Ovary (tissue), 9 donors: ENCODE results near the gene SSR1. TPM values are rescaled to one million over a fixed set of nuclear protein-coding genes. Genes with fewer than 3 reads are reported as not detected.
"Not testable (repeated sequence)": the region's sequence is repeated elsewhere in the genome, so short reads cannot be mapped to it uniquely, and the experiment has no call there.

Experiments
- DNase-seq, 5 donors: peaks; one replicate each; pipeline ENCODE4 v3.0.0-alpha.2; 2019 to 2020
- H3K27ac ChIP-seq, 2 donors: fragments of 200-600 bp; one replicate each; pipeline versions ENCODE4 v1.5.1 to v1.8.0; 2019 to 2022
- H3K27me3 ChIP-seq: fragments of 200-600 bp; one replicate; pipeline ENCODE4 v1.8.0; 2022
- H3K36me3 ChIP-seq: fragments of 200-600 bp; sonication (generic); one replicate; pipeline ENCODE4 v1.5.1; 2019
- H3K4me1 ChIP-seq: one replicate; pipeline ENCODE4 v1.8.1; 2013; ENCODE audit warnings: mild to moderate bottlenecking, moderate library complexity; ENCODE audit not compliant: insufficient read depth
- H3K4me3 ChIP-seq: fragments of 200-600 bp; sonication (generic); one replicate; pipeline ENCODE4 v1.5.1; 2017
- H3K9me3 ChIP-seq, 2 donors: fragments of 200-600 bp in 1 of 2; sonication (generic) in 1 of 2; one replicate each; pipeline versions ENCODE4 v1.5.1 to v1.8.1; 2013 to 2019; ENCODE audit warnings: mild to moderate bottlenecking in 1 of 2, moderate library complexity in 1 of 2
- CTCF ChIP-seq, 3 donors: fragments of 450-650 bp in 2 of 3; fragments of 200-600 bp in 1 of 3; IDR thresholded peaks; one replicate each; pipeline versions ENCODE4 v1.5.1 to v1.8.0; 2016 to 2022; ENCODE audit warnings: antibody characterized with exemption in 3 of 3, mild to moderate bottlenecking in 1 of 3
- EP300 ChIP-seq: sonication (generic); formaldehyde crosslinking; IDR thresholded peaks from one replicate; pipeline ENCODE4 v1.6.1; 2017; ENCODE audit warnings: antibody characterized with exemption
- POLR2A ChIP-seq: fragments of 450-650 bp; IDR thresholded peaks from one replicate; pipeline ENCODE4 v1.6.1; 2017; ENCODE audit warnings: antibody characterized with exemption, mild to moderate bottlenecking, moderate library complexity
- WGBS, 3 donors: extraction: QIAGEN DNeasy Blood & Tissue Kit in 1 of 3; methylation state at CpG; one replicate each; pipeline versions ENCODE4 v1.1.5 to v1.1.7; 2013 to 2017; 5-methylcytosine and 5-hydroxymethylcytosine counted together
- intact Hi-C, 4 donors: fragments of 100-400 bp; cut with DNase I; formaldehyde crosslinking; loops; one replicate each; pipeline versions ENCODE4 v1.11.0 to v1.15.1; 2022 to 2023
- polyA plus RNA-seq, 2 donors: library from polyadenylated mRNA; stranded (reverse); fragments of 200-250 nt in 1 of 2; fragments of 350-450 nt in 1 of 2; fragmentation: Illumina TruSeq in 1 of 2; extraction: RNeasy Lipid Tissue Mini Kit (QIAGEN cat#74804) in 1 of 2; gene quantifications; one replicate each; pipeline ENCODE4 v1.2.3, GENCODE V29; 2013 to 2014
- total RNA-seq, 7 donors: library from RNA; depleted of rRNA in 2 of 7; stranded (reverse); fragments of >200 nt in 2 of 7; fragmentation: NEBNext Ultra II Directional in 3 of 7; extraction: Animal tissue kit (Norgen Biotek cat#: 25700) in 3 of 7; gene quantifications; one replicate each; pipeline versions ENCODE4 v1.1.0 to v1.2.4, GENCODE V29; 2016 to 2023
- donor health status: DM: no; HTN: no; CAD: no; lungs with moderate emphysema.
- donor health status: DM: no; HTN: no; CAD: no.
- donor health status: Bipolar disorder and iron deficiency.
- donor health status: DM: yes; HTN: yes; CAD: no.
- donor health status: DM: no; HTN: no; CAD: no.
- donor health status: DM: yes; HTN: yes; CAD: no.

The SSR1 gene
- total and polyA plus RNA-seq, 9 donors, result 42.3 to 166 (median 117) TPM

- WGBS, 3 donors, result 89 to 91% (median 91%) methylated on average over 6 of the region's 6 CpGs
- no peak for DNase-seq
- Histone ChIP-seq H3K27me3 (no peaks in the 10 kb centered on the region), H3K4me3 (no peak overlapping the region), H3K27ac (no peak overlapping the region), H3K9me3 (no peaks in the 10 kb centered on the region), H3K36me3 (no peaks in the 10 kb centered on the region), H3K4me1 (no peaks in the 10 kb centered on the region)
- intact Hi-C loops, result no loop called here
- no peak for TF ChIP-seq POLR2A
- TF ChIP-seq CTCF (IDR thresholded peaks at IDR 0.05), result no peak
- no peak for TF ChIP-seq EP300
These were observed 27.6 kb downstream of the SSR1 start for GRCh38 chr6:7285416-7285815.

GRCh38 chr6:7283676-7284075 is 29.3 kb downstream of the SSR1 start:
- H3K27ac ChIP-seq, result no peak overlapping the region
- no peaks in the 10 kb centered on the region for H3K9me3 ChIP-seq
- intact Hi-C loops, result loop anchor here in 1 of 4 donors (5.0 kb wide), 1 partner anchor 329 kb away; no protein-coding TSS in a partner anchor
- 49 to 85% (median 72%) methylated on average over 2 of the region's 2 CpGs for WGBS, 3 donors
- no peak overlapping the region for H3K4me3 ChIP-seq
- DNase-seq, result no peak
- H3K4me1 ChIP-seq, result no peaks in the 10 kb centered on the region
- H3K36me3 ChIP-seq, result no peaks in the 10 kb centered on the region
- H3K27me3 ChIP-seq, result no peaks in the 10 kb centered on the region
- no peak for TF ChIP-seq CTCF (IDR thresholded peaks at IDR 0.05)

- TF ChIP-seq CTCF (IDR thresholded peaks at IDR 0.05), result no peak
- TF ChIP-seq EP300, result no peak
- TF ChIP-seq POLR2A, result no peak
- no peak for DNase-seq
- intact Hi-C loops, result loop anchor here in 1 of 4 donors (5.0 kb wide), 1 partner anchor 330 kb away; no protein-coding TSS in a partner anchor
- no peak overlapping the region for H3K27ac ChIP-seq
- H3K9me3 ChIP-seq, result no peaks in the 10 kb centered on the region
- no peak overlapping the region for H3K4me3 ChIP-seq
- no peaks in the 10 kb centered on the region for H3K27me3 ChIP-seq
- no peaks in the 10 kb centered on the region for H3K4me1 ChIP-seq
- H3K36me3 ChIP-seq, result no peaks in the 10 kb centered on the region
- 69 to 76% (median 76%) methylated on average over 10 of the region's 10 CpGs for WGBS, 3 donors
These were observed 30.7 kb downstream of the SSR1 start for GRCh38 chr6:7282097-7282906.

- DNase-seq, result no peak
- 63 to 72% (median 63%) methylated on average over 7 of the region's 7 CpGs for WGBS, 3 donors
- intact Hi-C loops, result loop anchor here in 3 of 4 donors (10.0 kb wide), 1 partner anchor 339 kb away; no protein-coding TSS in a partner anchor
These were observed 36.8 kb downstream of the SSR1 start for GRCh38 chr6:7276199-7276524.

GRCh38 chr6:7274525-7274924 is 38.5 kb downstream of the SSR1 start:
- WGBS, 3 donors, result 69 to 82% (median 70%) methylated on average over 8 of the region's 8 CpGs
- DNase-seq, H3K27me3 ChIP-seq, H3K27ac ChIP-seq, H3K36me3 ChIP-seq, H3K9me3 ChIP-seq, H3K4me3 ChIP-seq, H3K4me1 ChIP-seq: not testable (repeated sequence)
- intact Hi-C loops, result loop anchor here in 3 of 4 donors (10.0 kb wide), 1 partner anchor 340 kb away; no protein-coding TSS in a partner anchor

More at GRCh38 chr6:7276199-7276524, 36.8 kb downstream of the SSR1 start:
- Histone ChIP-seq H3K36me3 (no peaks in the 10 kb centered on the region), H3K27ac (no peak overlapping the region), H3K9me3 (no peaks in the 10 kb centered on the region), H3K27me3 (no peaks in the 10 kb centered on the region), H3K4me1 (no peaks in the 10 kb centered on the region), H3K4me3 (no peak overlapping the region)
- TF ChIP-seq EP300 (no peak), CTCF (IDR thresholded peaks at IDR 0.05) (no peak), POLR2A (no peak)
